H54 (cell line): ENCODE results near the gene SMYD4.
"Not testable (repeated sequence)": the region's sequence is repeated elsewhere in the genome, so short reads cannot be mapped to it uniquely, and the experiment has no call there.

ENCODE experiments used
- DNase-seq: peaks from one replicate; pipeline ENCODE4 v3.0.0; 2011; ENCODE audit warnings: low spot score, mixed read lengths; ENCODE audit not compliant: insufficient read length
- FAIRE-seq: peaks from 3 replicates; lab custom pipeline; 2011; peaks lifted over from hg19 to GRCh38; lab: Jason Lieb, UNC
- POLR2A ChIP-seq: IDR thresholded peaks from 2 replicates; pipeline ENCODE4 v1.6.1; 2011; ENCODE audit warnings: low read depth, mild to moderate bottlenecking, low read length

SMYD4 gene

GRCh38 chr17:1829592-1830257 lies at the start of gene SMYD4, which contains the start of gene RPA1:
Gene SMYD4, minus strand, starts transcription at chr17:1829902. Its CDS starts 1,908 bp downstream, at chr17:1827994.
Gene RPA1, plus strand, starts transcription at chr17:1830005. Its CDS starts 89 bp downstream, at chr17:1830094.
- FAIRE-seq (no peak), DNase-seq (peak; percentile 94)
- peak; percentile 73 for TF ChIP-seq POLR2A

- no peak for FAIRE-seq
- TF ChIP-seq POLR2A: no peak
- peak; percentile 35 for DNase-seq
Measured at GRCh38 chr17:1878419-1879121, 48.9 kb upstream of the SMYD4 start.

DNA sequence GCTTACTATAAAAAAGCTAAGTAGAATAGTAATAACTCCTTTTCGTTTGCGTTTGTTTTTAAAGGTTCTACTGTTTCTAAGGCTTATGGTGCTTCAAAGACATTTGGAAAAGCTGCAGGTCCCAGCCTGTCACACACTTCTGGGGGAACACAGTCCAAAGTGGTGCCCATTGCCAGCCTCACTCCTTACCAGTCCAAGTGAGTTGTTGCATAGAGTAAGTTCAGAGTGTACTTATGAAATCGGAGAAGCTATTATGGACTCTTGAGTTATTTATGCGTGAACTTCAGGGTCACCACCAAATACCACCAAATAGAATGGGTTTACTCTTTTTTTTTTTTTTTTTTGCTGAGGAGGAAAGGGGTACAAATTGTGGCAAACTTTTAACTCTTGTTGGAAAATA lies 45.9 kb upstream of the SMYD4 start:
- FAIRE-seq: no peak
- DNase-seq: no peak
- TF ChIP-seq POLR2A: no peak

GRCh38 chr17:1873418-1873817 lies 43.7 kb upstream of the SMYD4 start:
- DNase-seq (no peak), FAIRE-seq (no peak)
- no peak for TF ChIP-seq POLR2A

DNA sequence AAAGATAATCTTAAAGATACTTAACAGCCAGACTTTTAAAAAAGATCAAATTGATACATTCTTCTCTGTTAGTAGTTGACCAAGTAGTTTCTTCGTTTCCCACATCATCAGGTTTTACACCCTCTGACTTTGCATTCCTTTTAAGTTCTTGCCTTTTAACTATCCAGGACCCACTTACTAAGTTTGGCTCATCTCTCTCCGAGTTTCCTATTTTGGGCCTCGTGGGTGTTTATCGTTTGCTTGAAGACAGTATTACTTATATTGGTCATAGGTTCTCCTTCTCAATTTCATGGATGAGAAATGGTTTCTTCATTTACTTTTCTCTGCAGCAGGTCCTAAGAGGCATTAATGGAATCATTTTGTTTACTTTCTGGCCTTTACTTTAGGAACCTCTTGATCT lies 43.3 kb upstream of the SMYD4 start:
- TF ChIP-seq POLR2A: no peak
- DNase-seq (no peak), FAIRE-seq (no peak)

DNA sequence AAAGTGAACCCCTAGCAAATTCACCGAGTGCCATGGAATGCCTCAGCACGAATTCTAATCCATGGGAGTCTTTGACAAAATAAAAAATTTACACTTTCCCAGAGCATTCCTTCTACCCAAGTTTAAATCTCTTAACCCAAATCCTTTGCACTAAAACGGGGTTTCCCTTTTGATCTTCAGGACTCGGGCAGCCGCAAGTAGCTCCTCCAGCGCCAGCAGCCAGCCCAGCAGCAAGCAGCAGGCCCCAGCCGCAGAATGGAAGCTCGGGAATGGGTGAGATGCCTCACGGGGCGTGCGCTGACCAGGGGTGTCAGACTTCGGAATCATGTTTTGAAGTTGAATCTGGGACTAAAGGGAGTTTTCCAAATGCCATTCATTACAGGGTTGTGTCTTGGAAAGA lies 42.6 kb upstream of the SMYD4 start:
- FAIRE-seq (no peak), DNase-seq (no peak)
- TF ChIP-seq POLR2A: no peak

- FAIRE-seq (no peak), DNase-seq (no peak)
- no peak for TF ChIP-seq POLR2A
Measured at GRCh38 chr17:1871756-1872155, 42.1 kb upstream of the SMYD4 start.

GRCh38 chr17:1870592-1870991 lies 40.9 kb upstream of the SMYD4 start:
- no peak for DNase-seq
- no peak for FAIRE-seq
- TF ChIP-seq POLR2A: no peak

DNA sequence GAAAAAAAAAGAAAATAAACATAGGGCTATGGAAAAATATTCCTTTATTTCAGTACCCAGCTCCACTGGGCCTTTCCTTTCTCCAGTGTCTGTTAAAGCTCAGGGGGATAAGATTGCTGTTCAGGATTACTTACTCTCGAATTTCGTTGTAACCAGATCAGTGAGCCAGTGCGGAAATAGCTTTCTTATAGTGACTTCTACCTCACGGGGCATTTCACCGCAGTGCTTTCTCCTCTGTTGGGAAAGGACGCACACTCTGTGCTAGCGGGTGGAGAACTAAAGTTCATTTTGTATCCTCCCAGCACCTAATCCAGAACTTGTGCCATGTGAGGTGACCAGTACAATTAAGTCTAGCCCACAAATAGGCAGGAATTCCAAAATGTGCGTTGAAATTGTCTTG lies 38.4 kb upstream of the SMYD4 start:
- DNase-seq: no peak
- FAIRE-seq: no peak
- no peak for TF ChIP-seq POLR2A

DNA sequence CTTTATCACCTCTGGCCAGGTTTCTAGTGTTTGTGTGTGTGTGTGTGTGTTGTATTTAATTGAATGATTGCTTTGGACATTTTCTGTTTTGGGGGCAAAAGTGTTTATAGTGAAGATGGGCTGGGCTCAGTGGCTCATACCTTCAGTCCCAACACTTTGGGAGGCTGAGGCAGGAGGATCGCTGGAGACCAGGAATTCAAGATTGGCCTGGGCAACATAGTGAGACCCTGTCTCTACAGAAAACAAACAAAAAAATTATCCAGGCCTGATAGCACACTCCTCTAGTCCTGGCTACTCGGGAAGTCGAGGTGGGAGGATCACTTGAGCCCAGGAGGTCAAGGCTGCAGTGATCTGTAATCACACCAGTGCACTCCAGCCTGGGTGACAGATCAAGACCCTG lies 37.6 kb upstream of the SMYD4 start:
- DNase-seq (no peak), FAIRE-seq (no peak)
- no peak for TF ChIP-seq POLR2A

GRCh38 chr17:1865252-1866037 lies 35.7 kb upstream of the SMYD4 start:
- FAIRE-seq (no peak), DNase-seq (peak; percentile 40)
- TF ChIP-seq POLR2A: no peak

DNA sequence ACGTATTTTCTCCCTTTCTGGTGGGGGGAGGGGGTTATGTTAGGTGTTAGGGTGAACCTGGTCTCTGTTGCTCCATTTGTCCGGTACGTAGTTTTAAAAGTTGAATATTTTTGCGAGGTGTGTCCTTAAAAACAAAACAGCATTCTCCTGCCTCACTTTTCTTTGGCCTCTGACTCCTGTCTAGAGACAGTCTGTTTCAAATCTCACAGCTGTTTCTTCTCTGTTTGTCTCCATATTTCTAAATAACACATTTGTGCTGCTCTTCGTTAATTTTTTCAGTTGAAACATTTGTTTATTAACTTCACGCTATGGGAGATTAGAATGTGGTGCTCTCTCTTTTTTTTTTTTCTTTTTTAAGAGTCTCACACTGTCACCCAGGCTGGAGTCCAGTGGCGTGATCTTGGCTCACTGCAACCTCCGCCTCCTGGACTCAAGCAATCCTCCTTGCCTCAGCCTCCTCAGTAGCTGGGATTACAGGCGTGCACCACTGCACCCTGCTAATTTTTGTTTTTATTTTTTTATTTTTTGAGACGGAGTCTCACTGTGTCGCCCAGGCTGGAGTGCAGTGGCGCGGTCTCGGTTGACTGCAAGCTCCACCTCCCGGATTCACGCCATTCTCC lies 31.8 kb upstream of the SMYD4 start:
- no peak for FAIRE-seq
- no peak for TF ChIP-seq POLR2A
- DNase-seq: no peak

- TF ChIP-seq POLR2A: no peak
- FAIRE-seq: no peak
- no peak for DNase-seq
Measured at GRCh38 chr17:1860978-1861377, 31.3 kb upstream of the SMYD4 start.

DNA sequence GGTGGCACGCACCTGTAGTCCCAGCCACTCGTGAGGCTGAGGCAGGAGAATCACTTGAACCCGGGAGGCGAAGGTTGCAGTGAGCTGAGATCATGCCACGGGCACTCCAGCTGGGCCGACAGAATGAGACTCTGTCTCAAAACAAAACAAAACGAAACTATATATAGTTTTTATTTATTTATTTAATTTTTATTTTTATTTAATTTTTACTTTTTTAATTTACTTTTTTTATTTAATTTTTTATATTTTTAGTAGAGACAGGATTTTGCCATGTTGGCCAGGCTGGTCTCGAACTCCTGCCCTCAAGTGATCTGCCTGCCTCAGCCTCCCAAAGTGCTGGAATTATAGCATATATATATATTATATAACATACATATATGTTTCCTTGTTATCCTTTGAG lies 26.8 kb upstream of the SMYD4 start:
- DNase-seq, FAIRE-seq: not testable (repeated sequence)
